Stimulated activated CD8-positive, alpha-beta memory T cell treated with anti-CD3 and anti-CD28 coated beads, Interleukin-15, amount 100 ng/mL, for 4 hours (primary cell): ENCODE measurements around the gene SRSF5.
A peak's percentile ranks its signal among the peaks of the same experiment; 100 is the strongest.
"Not testable (repeated sequence)": the region's sequence is repeated elsewhere in the genome, so short reads cannot be mapped to it uniquely, and the experiment has no call there.

Experiments
- DNase-seq, 2 donors: peaks; one replicate each; pipeline ENCODE4 v3.0.0-alpha.2; 2020; ENCODE audit warnings: low read depth in 2 of 2

SRSF5 gene

GRCh38 chr14:69766984-69767368, at the start of gene SRSF5:
Gene SRSF5 (plus strand): TSS chr14:69767142. CDS start chr14:69768157, 1,015 bp downstream.
- DNase-seq: peak; percentile 84 to 88

GRCh38 chr14:69718614-69719013, 48.3 kb upstream of the SRSF5 start:
- not testable (repeated sequence) for DNase-seq

- no peak for DNase-seq
Measured at GRCh38 chr14:69719501-69719951, 47.4 kb upstream of the SRSF5 start.

GRCh38 chr14:69720912-69721311, 46.0 kb upstream of the SRSF5 start:
- no peak for DNase-seq

GRCh38 chr14:69726761-69727511, 40.0 kb upstream of the SRSF5 start:
- peak; percentile 59 to 64 for DNase-seq

GRCh38 chr14:69727860-69728259, 39.1 kb upstream of the SRSF5 start:
- DNase-seq: no peak

- DNase-seq: not testable (repeated sequence)
Measured at GRCh38 chr14:69731919-69732598, 34.9 kb upstream of the SRSF5 start.

GRCh38 chr14:69736405-69736804, 30.5 kb upstream of the SRSF5 start:
- not testable (repeated sequence) for DNase-seq

- no peak for DNase-seq
Measured at GRCh38 chr14:69741055-69741454, 25.9 kb upstream of the SRSF5 start.

- DNase-seq: no peak
Measured at GRCh38 chr14:69749956-69750355, 17.0 kb upstream of the SRSF5 start.

- no peak for DNase-seq
Measured at GRCh38 chr14:69750495-69750894, 16.4 kb upstream of the SRSF5 start.

- DNase-seq: no peak
Measured at GRCh38 chr14:69752773-69753172, 14.2 kb upstream of the SRSF5 start.

GRCh38 chr14:69753860-69754259, 13.1 kb upstream of the SRSF5 start:
- DNase-seq: no peak

GRCh38 chr14:69754487-69754886, 12.5 kb upstream of the SRSF5 start:
- DNase-seq: no peak

GRCh38 chr14:69755296-69755695, 11.6 kb upstream of the SRSF5 start:
- DNase-seq: no peak

GRCh38 chr14:69755784-69756183, 11.2 kb upstream of the SRSF5 start:
- no peak for DNase-seq

- no peak for DNase-seq
Measured at GRCh38 chr14:69756298-69756697, 10.6 kb upstream of the SRSF5 start.

GRCh38 chr14:69760810-69761209, 6.1 kb upstream of the SRSF5 start:
- no peak for DNase-seq

GRCh38 chr14:69763761-69764510, 3.0 kb upstream of the SRSF5 start:
- DNase-seq: no peak

- peak; percentile 83 to 87 for DNase-seq
Measured at GRCh38 chr14:69767369-69767999, 542 bp downstream of the SRSF5 start.

GRCh38 chr14:69768873-69769272, 1.9 kb downstream of the SRSF5 start:
- DNase-seq: no peak

- no peak for DNase-seq
Measured at GRCh38 chr14:69769623-69770022, 2.7 kb downstream of the SRSF5 start.
